ENCODE measurements around the gene LRRC8B.
"Not testable (repeated sequence)": the region's sequence is repeated elsewhere in the genome, so short reads cannot be mapped to it uniquely, and the experiment has no call there.

LRRC8B gene

GRCh38 chr1:89578946-89579684, 54.5 kb downstream of the LRRC8B start:
- peaks cover 95% of the 10 kb centered on the region for H3K36me3 Mint-ChIP-seq
- H3K9me3 Mint-ChIP-seq, result no peaks in the 10 kb centered on the region
- no peak overlapping the region for H3K4me3 Mint-ChIP-seq
- no peak overlapping the region for H3K27ac Mint-ChIP-seq
- DNase-seq (ENCODE audit: low spot score in 2 of 2), result no peak
- ATAC-seq, result no peak
- peaks cover 22% of the 10 kb centered on the region for H3K4me1 Mint-ChIP-seq

- H3K27ac Mint-ChIP-seq, result no peak overlapping the region
- H3K9me3 Mint-ChIP-seq, result no peaks in the 10 kb centered on the region
- DNase-seq (ENCODE audit: low spot score in 2 of 2) (no peak), ATAC-seq (no peak)
- peaks cover 27% of the 10 kb centered on the region for H3K4me1 Mint-ChIP-seq
- peaks cover 95% of the 10 kb centered on the region for H3K36me3 Mint-ChIP-seq
- no peak overlapping the region for H3K4me3 Mint-ChIP-seq
These were observed 55.4 kb downstream of the LRRC8B start for GRCh38 chr1:89580036-89580435.

GRCh38 chr1:89581859-89582258, 57.2 kb downstream of the LRRC8B start:
- no peak overlapping the region for H3K4me3 Mint-ChIP-seq
- H3K9me3 Mint-ChIP-seq, result no peaks in the 10 kb centered on the region
- H3K27ac Mint-ChIP-seq, result peak overlapping the region; percentile 8
- peaks cover 95% of the 10 kb centered on the region for H3K36me3 Mint-ChIP-seq
- H3K4me1 Mint-ChIP-seq, result peaks cover 33% of the 10 kb centered on the region
- DNase-seq (ENCODE audit: low spot score in 2 of 2) (no peak), ATAC-seq (peak; percentile 57)

GRCh38 chr1:89582571-89582970, 57.9 kb downstream of the LRRC8B start:
- no peak overlapping the region for H3K4me3 Mint-ChIP-seq
- H3K27ac Mint-ChIP-seq, result no peak overlapping the region
- no peak for ATAC-seq
- peaks cover 33% of the 10 kb centered on the region for H3K4me1 Mint-ChIP-seq
- DNase-seq (ENCODE audit: low spot score in 2 of 2), result no peak
- no peaks in the 10 kb centered on the region for H3K9me3 Mint-ChIP-seq
- peaks cover 95% of the 10 kb centered on the region for H3K36me3 Mint-ChIP-seq

GRCh38 chr1:89584211-89584610, 59.6 kb downstream of the LRRC8B start:
- Mint-ChIP-seq H3K36me3 (peaks cover 98% of the 10 kb centered on the region), H3K9me3 (no peaks in the 10 kb centered on the region), H3K4me1 (peaks cover 46% of the 10 kb centered on the region), H3K27ac (no peak overlapping the region), H3K4me3 (no peak overlapping the region)
- DNase-seq (ENCODE audit: low spot score in 2 of 2), result no peak
- no peak for ATAC-seq

GRCh38 chr1:89584781-89585180, 60.2 kb downstream of the LRRC8B start:
- Mint-ChIP-seq H3K27ac (peak overlapping the region; percentile 12), H3K4me1 (peaks cover 51% of the 10 kb centered on the region)

GRCh38 chr1:89587729-89588161, 63.1 kb downstream of the LRRC8B start:
- ATAC-seq (no peak), DNase-seq (ENCODE audit: low spot score in 2 of 2) (no peak)
- H3K27ac Mint-ChIP-seq, result peak overlapping the region; percentile 73
- H3K36me3 Mint-ChIP-seq, result peaks cover 90% of the 10 kb centered on the region
- H3K4me3 Mint-ChIP-seq, result no peak overlapping the region
- no peaks in the 10 kb centered on the region for H3K9me3 Mint-ChIP-seq
- H3K4me1 Mint-ChIP-seq, result peaks cover 60% of the 10 kb centered on the region

More at GRCh38 chr1:89584781-89585180, 60.2 kb downstream of the LRRC8B start:
- ATAC-seq (no peak), DNase-seq (ENCODE audit: low spot score in 2 of 2) (no peak)
- Mint-ChIP-seq H3K9me3 (no peaks in the 10 kb centered on the region), H3K36me3 (peaks cover 97% of the 10 kb centered on the region), H3K4me3 (no peak overlapping the region)

- Mint-ChIP-seq H3K4me1 (peaks cover 61% of the 10 kb centered on the region), H3K27ac (peak overlapping the region; percentile 73), H3K4me3 (peak overlapping the region; percentile 15), H3K9me3 (no peaks in the 10 kb centered on the region), H3K36me3 (peaks cover 90% of the 10 kb centered on the region)
- ATAC-seq, result no peak
- DNase-seq (ENCODE audit: low spot score in 2 of 2), result no peak
These were observed 63.9 kb downstream of the LRRC8B start for GRCh38 chr1:89588480-89588879.

GRCh38 chr1:89589515-89589914, 64.9 kb downstream of the LRRC8B start:
- Mint-ChIP-seq H3K27ac (peak overlapping the region; percentile 73), H3K4me1 (peaks cover 65% of the 10 kb centered on the region), H3K4me3 (peak overlapping the region; percentile 15), H3K36me3 (peaks cover 90% of the 10 kb centered on the region), H3K9me3 (no peaks in the 10 kb centered on the region)
- ATAC-seq (peak; percentile 80), DNase-seq (ENCODE audit: low spot score in 2 of 2) (no peak)

- peak overlapping the region; percentile 73 for H3K27ac Mint-ChIP-seq
- DNase-seq (ENCODE audit: low spot score in 2 of 2) (no peak), ATAC-seq (peak; percentile 70)
- H3K9me3 Mint-ChIP-seq, result no peaks in the 10 kb centered on the region
- peaks cover 55% of the 10 kb centered on the region for H3K4me1 Mint-ChIP-seq
- H3K4me3 Mint-ChIP-seq, result peak overlapping the region; percentile 15
- peaks cover 87% of the 10 kb centered on the region for H3K36me3 Mint-ChIP-seq
These were observed 65.9 kb downstream of the LRRC8B start for GRCh38 chr1:89590341-89591080.

GRCh38 chr1:89592861-89593302, 68.3 kb downstream of the LRRC8B start:
- H3K4me1 Mint-ChIP-seq, result peaks cover 54% of the 10 kb centered on the region
- DNase-seq (ENCODE audit: low spot score in 2 of 2); H3K9me3 Mint-ChIP-seq; H3K4me3 Mint-ChIP-seq; ATAC-seq: not testable (repeated sequence)
- H3K36me3 Mint-ChIP-seq, result peaks cover 87% of the 10 kb centered on the region
- peak overlapping the region; percentile 10 for H3K27ac Mint-ChIP-seq

- Mint-ChIP-seq H3K9me3 (no peaks in the 10 kb centered on the region), H3K4me3 (no peak overlapping the region), H3K36me3 (peaks cover 82% of the 10 kb centered on the region), H3K4me1 (peaks cover 50% of the 10 kb centered on the region), H3K27ac (peak overlapping the region; percentile 32)
- DNase-seq (ENCODE audit: low spot score in 2 of 2) (no peak), ATAC-seq (no peak)
These were observed 69.6 kb downstream of the LRRC8B start for GRCh38 chr1:89594096-89594740.

GRCh38 chr1:89596698-89597097, 72.1 kb downstream of the LRRC8B start:
- peaks cover 72% of the 10 kb centered on the region for H3K36me3 Mint-ChIP-seq

GRCh38 chr1:89598450-89599331, 74.1 kb downstream of the LRRC8B start:
- ATAC-seq, result no peak
- Mint-ChIP-seq H3K4me3 (no peak overlapping the region), H3K4me1 (peaks cover 53% of the 10 kb centered on the region), H3K36me3 (peaks cover 63% of the 10 kb centered on the region), H3K9me3 (no peaks in the 10 kb centered on the region), H3K27ac (peak overlapping the region; percentile 12)
- no peak for DNase-seq (ENCODE audit: low spot score in 2 of 2)

More at GRCh38 chr1:89596698-89597097, 72.1 kb downstream of the LRRC8B start:
- Mint-ChIP-seq H3K4me3 (no peak overlapping the region), H3K4me1 (peaks cover 52% of the 10 kb centered on the region), H3K27ac (no peak overlapping the region), H3K9me3 (no peaks in the 10 kb centered on the region)
- ATAC-seq (no peak), DNase-seq (ENCODE audit: low spot score in 2 of 2) (no peak)

- Mint-ChIP-seq H3K27ac (peak overlapping the region; percentile 12), H3K36me3 (peaks cover 63% of the 10 kb centered on the region), H3K4me3 (no peak overlapping the region), H3K9me3 (no peaks in the 10 kb centered on the region), H3K4me1 (peaks cover 56% of the 10 kb centered on the region)
- DNase-seq (ENCODE audit: low spot score in 2 of 2) (no peak), ATAC-seq (no peak)
These were observed 74.7 kb downstream of the LRRC8B start for GRCh38 chr1:89599332-89599630.
